ENCODE measurements around the gene MAFG. TPM values are rescaled to one million over a fixed set of nuclear protein-coding genes. Genes with fewer than 3 reads are reported as not detected.
"Not testable (repeated sequence)": the region's sequence is repeated elsewhere in the genome, so short reads cannot be mapped to it uniquely, and the experiment has no call there.

Gene MAFG
- total RNA-seq, 6 experiments from 2014 or later, result 7.4 to 12.9 (median 9.2) TPM

- DNase-seq, result no peak
- no peak overlapping the region for H3K27ac ChIP-seq
- peaks cover 0 to 10% (median 0%) of the 10 kb centered on the region in 4 donors for H3K4me1 ChIP-seq
- TF ChIP-seq, protein P1, sequence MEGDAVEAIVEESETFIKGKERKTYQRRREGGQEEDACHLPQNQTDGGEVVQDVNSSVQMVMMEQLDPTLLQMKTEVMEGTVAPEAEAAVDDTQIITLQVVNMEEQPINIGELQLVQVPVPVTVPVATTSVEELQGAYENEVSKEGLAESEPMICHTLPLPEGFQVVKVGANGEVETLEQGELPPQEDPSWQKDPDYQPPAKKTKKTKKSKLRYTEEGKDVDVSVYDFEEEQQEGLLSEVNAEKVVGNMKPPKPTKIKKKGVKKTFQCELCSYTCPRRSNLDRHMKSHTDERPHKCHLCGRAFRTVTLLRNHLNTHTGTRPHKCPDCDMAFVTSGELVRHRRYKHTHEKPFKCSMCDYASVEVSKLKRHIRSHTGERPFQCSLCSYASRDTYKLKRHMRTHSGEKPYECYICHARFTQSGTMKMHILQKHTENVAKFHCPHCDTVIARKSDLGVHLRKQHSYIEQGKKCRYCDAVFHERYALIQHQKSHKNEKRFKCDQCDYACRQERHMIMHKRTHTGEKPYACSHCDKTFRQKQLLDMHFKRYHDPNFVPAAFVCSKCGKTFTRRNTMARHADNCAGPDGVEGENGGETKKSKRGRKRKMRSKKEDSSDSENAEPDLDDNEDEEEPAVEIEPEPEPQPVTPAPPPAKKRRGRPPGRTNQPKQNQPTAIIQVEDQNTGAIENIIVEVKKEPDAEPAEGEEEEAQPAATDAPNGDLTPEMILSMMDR (IDR thresholded peaks at IDR 0.05), result no peak
- no peak for TF ChIP-seq POLR2A (IDR thresholded peaks at IDR 0.05)
- no peak for ATAC-seq
- intact Hi-C loops (cut with DNase I), result loop anchor here in 1 of 2 donors (5.0 kb wide), 1 partner anchor 62 kb away; no protein-coding TSS in a partner anchor
- no peaks in the 10 kb centered on the region for H3K27me3 ChIP-seq
- 97% methylated on average over 12 of the region's 26 CpGs for WGBS (ENCODE audit: insufficient coverage, low coverage, low lambda C conversion rate, missing lambda C conversion rate)
- no peak overlapping the region for H3K4me3 ChIP-seq
- H3K9me3 ChIP-seq, result no peaks in the 10 kb centered on the region
- H3K36me3 ChIP-seq, result no peaks in the 10 kb centered on the region
Observed at GRCh38 chr17:81955058-81955681, 27.6 kb upstream of the MAFG start.

GRCh38 chr17:81954131-81955057 lies 26.9 kb upstream of the MAFG start:
- no peak overlapping the region for H3K27ac ChIP-seq
- WGBS (ENCODE audit: insufficient coverage, low coverage, low lambda C conversion rate, missing lambda C conversion rate), result 92% methylated on average over 8 of the region's 19 CpGs
- H3K27me3 ChIP-seq, result no peaks in the 10 kb centered on the region
- ATAC-seq, result peak in 3 of 4 donors; percentile 3 to 62 (median 40)
- no peak overlapping the region for H3K4me3 ChIP-seq
- TF ChIP-seq, protein P1 (IDR thresholded peaks at IDR 0.05), result no peak
- TF ChIP-seq POLR2A (IDR thresholded peaks at IDR 0.05), result no peak
- no peaks in the 10 kb centered on the region for H3K36me3 ChIP-seq
- intact Hi-C loops (cut with DNase I), result loop anchor here in 1 of 2 donors (5.0 kb wide), 1 partner anchor 63 kb away; no protein-coding TSS in a partner anchor
- no peaks in the 10 kb centered on the region for H3K9me3 ChIP-seq
- peak in 1 of 3 donors; percentile 54 for DNase-seq
- peaks cover 0 to 6% (median 0%) of the 10 kb centered on the region in 4 donors for H3K4me1 ChIP-seq

GRCh38 chr17:81953443-81953842 lies 25.9 kb upstream of the MAFG start:
- H3K27me3 ChIP-seq; H3K9me3 ChIP-seq; intact Hi-C loops (cut with DNase I): not testable (repeated sequence)

DNA sequence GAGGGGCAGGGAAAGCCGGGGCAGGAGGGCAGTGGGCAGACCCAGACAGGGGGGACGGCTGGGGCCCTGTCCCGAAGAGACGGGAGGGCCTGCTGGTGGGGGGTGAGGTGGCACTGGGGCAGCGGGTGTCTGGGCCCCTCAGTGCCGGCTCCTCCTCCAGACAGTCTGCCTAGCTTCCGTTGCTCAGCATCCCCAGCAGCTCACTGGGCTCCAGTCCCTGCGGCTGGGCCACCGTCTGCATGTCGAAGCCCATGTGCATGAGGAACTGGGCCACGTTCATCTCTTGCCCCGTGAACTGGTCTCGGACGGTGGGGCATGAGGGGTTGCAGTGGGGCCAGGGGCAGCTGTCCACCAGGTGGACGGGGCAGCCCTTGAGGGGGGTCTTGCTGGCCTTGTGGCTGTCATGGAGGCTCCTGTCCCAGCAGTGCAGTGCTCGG lies 25.3 kb upstream of the MAFG start:
- H3K27ac ChIP-seq, result no peak overlapping the region
- no peaks in the 10 kb centered on the region for H3K27me3 ChIP-seq
- H3K4me1 ChIP-seq, result no peaks in the 10 kb centered on the region
- TF ChIP-seq, protein P1 (IDR thresholded peaks at IDR 0.05), result no peak
- TF ChIP-seq POLR2A (IDR thresholded peaks at IDR 0.05), result no peak
- no peak for DNase-seq
- no peaks in the 10 kb centered on the region for H3K36me3 ChIP-seq
- ATAC-seq, result no peak
- no peak overlapping the region for H3K4me3 ChIP-seq
- intact Hi-C loops (cut with DNase I), result no loop called here
- 81% methylated on average over 3 of the region's 16 CpGs for WGBS (ENCODE audit: insufficient coverage, low coverage, low lambda C conversion rate, missing lambda C conversion rate)
- no peaks in the 10 kb centered on the region for H3K9me3 ChIP-seq

More at GRCh38 chr17:81953443-81953842, 25.9 kb upstream of the MAFG start:
- not testable (repeated sequence) for H3K36me3 ChIP-seq, H3K27ac ChIP-seq, ATAC-seq, H3K4me3 ChIP-seq, H3K4me1 ChIP-seq, DNase-seq
- WGBS (ENCODE audit: insufficient coverage, low coverage, low lambda C conversion rate, missing lambda C conversion rate), result 72% methylated on average over 4 of the region's 5 CpGs
- TF ChIP-seq, protein P1 (IDR thresholded peaks at IDR 0.05), result peak in 1 of 4 donors; percentile 9
